HepG2 (cell line): Measurements from ENCODE around the gene STX1B. TPM values are rescaled to one million over a fixed set of nuclear protein-coding genes. Genes with fewer than 3 reads are reported as not detected.
A peak's percentile ranks its signal among the peaks of the same experiment; 100 is the strongest.

Source experiments
- ATAC-seq: fragments of 200-7000 bp; cut with Tn5 transposase; 3 replicates; pipeline ENCODE4 v1.9.1; 2020; ENCODE audit warnings: mild to moderate bottlenecking, moderate library complexity
- BruUV-seq: library from RNA; stranded (reverse); fragments of 400-500 nt; replicated peaks from 2 replicates; lab custom pipeline; 2021; lab: Mats Ljungman, UMichigan
- CTCF ChIA-PET: fragments of 300-600 bp; formaldehyde crosslinking; extraction: SDS; loops from one replicate; lab custom pipeline; 2021; ENCODE audit warnings: low total read pairs, inconsistent platforms, low intra/inter-chr PET ratio; lab: Yijun Ruan, JAX
- POLR2A ChIA-PET: fragments of 350-600 bp; sonication (Branson Sonifier 250); formaldehyde crosslinking; loops from one replicate; lab custom pipeline; 2020; ENCODE audit warnings: antibody characterized with exemption, inconsistent platforms; lab: Yijun Ruan, JAX
- DNase-seq: peaks from one replicate; pipeline ENCODE4 v3.0.0-alpha.2; 2015; ENCODE audit warnings: low spot score
- FAIRE-seq: peaks from 3 replicates; lab custom pipeline; 2011; peaks lifted over from hg19 to GRCh38; lab: Jason Lieb, UNC
- H2AFZ ChIP-seq: one replicate; pipeline ENCODE4 v1.6.1; 2011; ENCODE audit warnings: low read length, inconsistent platforms
- H3K27ac ChIP-seq: fragments of 300-600 bp; 3 replicates; pipeline ENCODE4 v1.8.0; 2011; ENCODE audit warnings: mixed run types, mild to moderate bottlenecking, mixed read lengths, low read length, inconsistent platforms; ENCODE audit not compliant: insufficient read depth; ENCODE audit errors: extremely low read length
- H3K27me3 ChIP-seq, 2 experiments: fragments of 200-600 bp in 1 of 2; 2 replicates in 1 of 2; 3 replicates in 1 of 2; pipeline versions ENCODE4 v1.6.0 to v1.8.0; 2011; ENCODE audit warnings: low read length in 2 of 2, mild to moderate bottlenecking in 2 of 2, moderate library complexity in 2 of 2, inconsistent platforms in 1 of 2; ENCODE audit not compliant: insufficient read depth in 2 of 2, control insufficient read depth in 1 of 2
- H3K36me3 ChIP-seq, 2 experiments: fragments of 200-600 bp in 1 of 2; replicated peaks in 1 of 2; 2 replicates in 1 of 2; 3 replicates in 1 of 2; pipeline versions ENCODE4 v1.5.1 to v1.8.0; 2011; ENCODE audit warnings: low read length in 2 of 2, inconsistent platforms in 1 of 2; ENCODE audit not compliant: insufficient read depth in 2 of 2, control insufficient read depth in 1 of 2
- H3K4me1 ChIP-seq: 2 replicates; pipeline ENCODE4 v1.5.1; 2012; ENCODE audit warnings: low read length, inconsistent platforms; ENCODE audit not compliant: insufficient read depth
- H3K4me2 ChIP-seq: 2 replicates; pipeline ENCODE4 v1.6.0; 2011; ENCODE audit warnings: low read depth, low read length, inconsistent platforms
- H3K4me3 ChIP-seq, 3 experiments: fragments of 200-600 bp in 1 of 3; sonication (generic), shearing (Covaris generic) in 1 of 3; replicated peaks in 1 of 3; 2 replicates each; pipeline ENCODE4 v1.5.1; 2011 to 2016; ENCODE audit warnings: low read length in 3 of 3, inconsistent platforms in 2 of 3, low read depth in 2 of 3, mild to moderate bottlenecking in 2 of 3, control low read depth in 1 of 3, mixed read lengths in 1 of 3; ENCODE audit not compliant: insufficient read depth in 1 of 3
- H3K79me2 ChIP-seq: one replicate; pipeline ENCODE4 v1.6.1; 2011; ENCODE audit warnings: low read length, inconsistent platforms; ENCODE audit not compliant: insufficient read depth
- H3K9ac ChIP-seq: 2 replicates; pipeline ENCODE4 v1.6.0; 2011; ENCODE audit warnings: mild to moderate bottlenecking, low read depth, low read length, inconsistent platforms; ENCODE audit not compliant: insufficient read depth
- H3K9me3 ChIP-seq: 2 replicates; pipeline ENCODE4 v1.5.1; 2012; ENCODE audit warnings: mild to moderate bottlenecking, low read length
- H4K20me1 ChIP-seq: 2 replicates; pipeline ENCODE4 v1.6.0; 2011; ENCODE audit warnings: inconsistent platforms, mild to moderate bottlenecking, low read length, moderate library complexity; ENCODE audit not compliant: insufficient read depth
- FOXJ3 ChIP-seq: sonication (generic); formaldehyde crosslinking; IDR thresholded peaks from 2 replicates; pipeline ENCODE4 v1.4.0; 2020; ENCODE audit warnings: missing genetic modification reagents, mild to moderate bottlenecking, borderline replicate concordance
- ZNF557 ChIP-seq: sonication (generic); formaldehyde crosslinking; IDR thresholded peaks from 2 replicates; pipeline ENCODE4 v1.4.0; 2020; ENCODE audit warnings: missing genetic modification reagents
- ZNF629 ChIP-seq: sonication (generic); formaldehyde crosslinking; conservative IDR thresholded peaks from 2 replicates; pipeline ENCODE4 v1.5.0; 2020; ENCODE audit warnings: missing genetic modification reagents
- ZNF761 ChIP-seq: sonication (generic); formaldehyde crosslinking; conservative IDR thresholded peaks from 2 replicates; pipeline ENCODE4 v1.4.0; 2020; ENCODE audit warnings: mild to moderate bottlenecking, missing genetic modification reagents
- ZNF891 ChIP-seq: sonication (generic); formaldehyde crosslinking; IDR thresholded peaks from 2 replicates; pipeline ENCODE4 v1.5.0; 2020; ENCODE audit warnings: mild to moderate bottlenecking, missing genetic modification reagents
- WGBS: methylation state at CpG from one replicate; pipeline ENCODE4 v1.1.6; 2017; ENCODE audit warnings: low lambda C conversion rate; 5-methylcytosine and 5-hydroxymethylcytosine counted together
- in situ Hi-C: cut with HindIII; loops from 2 replicates; pipeline ENCODE4 v1.10.0; 2017; ENCODE audit warnings: low pct_unique_long_range_greater_than_20kb; ENCODE audit not compliant: extremely low pct_ligation_motif_present
- intact Hi-C: fragments of 100-400 bp; cut with micrococcal nuclease; formaldehyde crosslinking; loops from one replicate; pipeline ENCODE4 v1.10.0; 2022; ENCODE audit not compliant: unreplicated experiment
- polyA plus RNA-seq, 8 experiments: library from polyadenylated mRNA; depleted of rRNA in 3 of 8; stranded (reverse) in 7 of 8; unstranded in 1 of 8; fragments of >200 nt; fragmentation: Illumina TruSeq in 4 of 8; extraction: Trizol in 4 of 8; gene quantifications; 2 replicates each; pipeline versions ENCODE4 v1.2.1 to v1.2.3, GENCODE V29; 2011 to 2016; ENCODE audit warnings: low read depth in 4 of 8, missing spikeins in 1 of 8, mixed read lengths in 1 of 8; ENCODE audit not compliant: insufficient read depth in 1 of 8
- total RNA-seq, 5 experiments: library from RNA; depleted of rRNA; stranded (reverse); fragments of >200 nt; fragmentation: Illumina TruSeq; extraction: Trizol; gene quantifications; 2 replicates each; pipeline ENCODE4 v1.2.3, GENCODE V29; 2016; ENCODE audit warnings: low read depth in 1 of 5
- TF ChIP-seq, protein P1 (sequence below), 2 experiments: sonication (generic) in 1 of 2; formaldehyde crosslinking in 1 of 2; IDR thresholded peaks; 2 replicates each; pipeline versions ENCODE4 v1.4.0 to v1.6.1; 2016 to 2020; ENCODE audit warnings: borderline replicate concordance in 1 of 2, low read depth in 1 of 2, mild to moderate bottlenecking in 1 of 2, missing genetic modification reagents in 1 of 2

The STX1B gene
- total and polyA plus RNA-seq, 2 of the 13 experiments (the other 11 are each of a cell fraction or from before 2014, with no cell fraction given): 2.1 to 3.0 TPM

DNA sequence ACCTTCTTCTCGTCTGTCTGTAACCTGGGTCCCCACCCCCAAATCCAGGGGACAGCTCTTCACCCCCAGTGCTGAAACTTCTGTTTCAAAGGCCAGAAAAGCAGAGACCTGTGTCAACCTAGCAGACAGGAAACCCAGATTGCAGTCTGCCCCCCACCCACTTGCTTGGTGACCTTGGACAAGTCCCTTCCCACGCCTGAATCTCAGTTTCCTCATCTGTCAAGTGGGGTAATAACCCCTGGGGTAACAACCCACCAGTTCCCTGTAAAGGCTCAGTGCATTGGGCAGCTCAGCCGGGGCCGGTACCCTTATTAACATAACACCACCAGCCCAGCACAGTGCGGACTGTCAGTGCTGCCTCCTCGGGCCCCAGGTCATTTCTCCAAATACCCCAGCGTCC is 1.3 kb downstream of the STX1B start:
- intact Hi-C loops: no loop called here

More for the DNA sequence above, 1.3 kb downstream of the STX1B start:
- Histone ChIP-seq H2AFZ (no peak overlapping the region), H3K4me1 (peaks cover 40% of the 10 kb centered on the region), H4K20me1 (no peaks in the 10 kb centered on the region), H3K4me2 (no peak overlapping the region), H3K27ac (no peak overlapping the region), H3K36me3 (no peaks in the 10 kb centered on the region), H3K9ac (no peak overlapping the region), H3K27me3 (peaks cover 6 to 37% of the 10 kb centered on the region in 2 experiments), H3K9me3 (no peaks in the 10 kb centered on the region), H3K79me2 (no peaks in the 10 kb centered on the region), H3K4me3 (no peak overlapping the region)
- TF ChIP-seq FOXJ3 (CRISPR knock-in tag) (no peak), ZNF629 (CRISPR knock-in tag) (peak; percentile 53; the same call in 1 of the 2 replicates), ZNF761 (CRISPR knock-in tag) (no peak), ZNF557 (CRISPR knock-in tag) (no peak), ZNF891 (CRISPR knock-in tag) (no peak)
- TF ChIP-seq, protein P1, sequence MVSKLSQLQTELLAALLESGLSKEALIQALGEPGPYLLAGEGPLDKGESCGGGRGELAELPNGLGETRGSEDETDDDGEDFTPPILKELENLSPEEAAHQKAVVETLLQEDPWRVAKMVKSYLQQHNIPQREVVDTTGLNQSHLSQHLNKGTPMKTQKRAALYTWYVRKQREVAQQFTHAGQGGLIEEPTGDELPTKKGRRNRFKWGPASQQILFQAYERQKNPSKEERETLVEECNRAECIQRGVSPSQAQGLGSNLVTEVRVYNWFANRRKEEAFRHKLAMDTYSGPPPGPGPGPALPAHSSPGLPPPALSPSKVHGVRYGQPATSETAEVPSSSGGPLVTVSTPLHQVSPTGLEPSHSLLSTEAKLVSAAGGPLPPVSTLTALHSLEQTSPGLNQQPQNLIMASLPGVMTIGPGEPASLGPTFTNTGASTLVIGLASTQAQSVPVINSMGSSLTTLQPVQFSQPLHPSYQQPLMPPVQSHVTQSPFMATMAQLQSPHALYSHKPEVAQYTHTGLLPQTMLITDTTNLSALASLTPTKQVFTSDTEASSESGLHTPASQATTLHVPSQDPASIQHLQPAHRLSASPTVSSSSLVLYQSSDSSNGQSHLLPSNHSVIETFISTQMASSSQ (IDR thresholded peaks at IDR 0.05; ENCODE audit: low read depth): no peak
- TF ChIP-seq, protein P1 (CRISPR knock-in tag; IDR thresholded peaks at IDR 0.05; ENCODE audit: borderline replicate concordance): no peak
- ChIA-PET POLR2A (no interaction called here), CTCF (no interaction called here)
- in situ Hi-C loops: no loop called here
- FAIRE-seq: no peak
- ATAC-seq: peak; percentile 7; the same call in 2 of the 3 replicates
- no TSS peak for BruUV-seq
- 43% methylated on average over 7 of the region's 7 CpGs for WGBS
- DNase-seq: no peak
